ENCODE results near the gene SLC30A7.

The SLC30A7 gene

GRCh38 chr1:100988121-100988520 is 92.2 kb downstream of the SLC30A7 start:
- TF ChIP-seq, protein P1, sequence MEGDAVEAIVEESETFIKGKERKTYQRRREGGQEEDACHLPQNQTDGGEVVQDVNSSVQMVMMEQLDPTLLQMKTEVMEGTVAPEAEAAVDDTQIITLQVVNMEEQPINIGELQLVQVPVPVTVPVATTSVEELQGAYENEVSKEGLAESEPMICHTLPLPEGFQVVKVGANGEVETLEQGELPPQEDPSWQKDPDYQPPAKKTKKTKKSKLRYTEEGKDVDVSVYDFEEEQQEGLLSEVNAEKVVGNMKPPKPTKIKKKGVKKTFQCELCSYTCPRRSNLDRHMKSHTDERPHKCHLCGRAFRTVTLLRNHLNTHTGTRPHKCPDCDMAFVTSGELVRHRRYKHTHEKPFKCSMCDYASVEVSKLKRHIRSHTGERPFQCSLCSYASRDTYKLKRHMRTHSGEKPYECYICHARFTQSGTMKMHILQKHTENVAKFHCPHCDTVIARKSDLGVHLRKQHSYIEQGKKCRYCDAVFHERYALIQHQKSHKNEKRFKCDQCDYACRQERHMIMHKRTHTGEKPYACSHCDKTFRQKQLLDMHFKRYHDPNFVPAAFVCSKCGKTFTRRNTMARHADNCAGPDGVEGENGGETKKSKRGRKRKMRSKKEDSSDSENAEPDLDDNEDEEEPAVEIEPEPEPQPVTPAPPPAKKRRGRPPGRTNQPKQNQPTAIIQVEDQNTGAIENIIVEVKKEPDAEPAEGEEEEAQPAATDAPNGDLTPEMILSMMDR (IDR thresholded peaks at IDR 0.05; ENCODE audit: extremely low read depth, insufficient read depth, missing control alignments), result no peak
- DNase-seq (ENCODE audit: low spot score), result no peak
- in situ Hi-C loops (cut with MboI; ENCODE audit: low pct_unique_long_range_greater_than_20kb, low sequenced_read_pairs, unreplicated experiment), result no loop called here

DNA sequence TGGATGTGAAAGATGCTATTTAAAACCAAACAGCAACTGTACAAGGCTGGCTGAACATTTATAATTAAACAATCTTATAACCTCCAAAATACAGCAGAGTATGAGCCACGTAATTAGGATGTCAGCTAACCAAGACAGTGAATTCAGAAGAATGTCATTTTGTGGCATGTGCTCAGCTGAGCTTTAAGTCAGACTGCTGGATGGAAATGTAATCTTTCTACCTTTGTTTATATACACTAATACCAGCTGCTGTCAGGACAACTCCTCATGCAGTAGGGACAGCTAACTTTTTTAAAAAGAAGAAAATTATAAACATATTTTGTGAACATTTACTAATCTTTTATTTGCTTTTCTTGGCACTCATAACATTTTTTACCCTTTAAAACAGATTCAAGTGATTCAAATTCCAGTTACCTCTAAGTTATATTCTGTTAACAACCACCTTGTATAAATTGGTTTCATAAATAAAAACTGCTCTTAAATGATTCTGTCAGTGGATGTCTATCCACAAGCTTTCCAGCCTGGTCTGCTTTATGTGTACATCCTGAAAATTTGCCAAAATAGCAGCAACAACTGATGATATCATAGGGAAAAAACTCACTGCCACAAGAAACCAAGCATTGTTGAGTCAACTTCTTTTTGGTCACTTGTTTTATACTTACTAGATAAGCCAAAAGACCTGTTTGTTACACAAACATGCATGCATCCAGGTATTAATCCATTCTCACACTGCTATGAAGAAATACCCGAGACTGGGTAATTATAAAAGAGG is 93.6 kb downstream of the SLC30A7 start:
- in situ Hi-C loops (cut with MboI; ENCODE audit: low pct_unique_long_range_greater_than_20kb, low sequenced_read_pairs, unreplicated experiment), result no loop called here
- DNase-seq (ENCODE audit: low spot score), result no peak

DNA sequence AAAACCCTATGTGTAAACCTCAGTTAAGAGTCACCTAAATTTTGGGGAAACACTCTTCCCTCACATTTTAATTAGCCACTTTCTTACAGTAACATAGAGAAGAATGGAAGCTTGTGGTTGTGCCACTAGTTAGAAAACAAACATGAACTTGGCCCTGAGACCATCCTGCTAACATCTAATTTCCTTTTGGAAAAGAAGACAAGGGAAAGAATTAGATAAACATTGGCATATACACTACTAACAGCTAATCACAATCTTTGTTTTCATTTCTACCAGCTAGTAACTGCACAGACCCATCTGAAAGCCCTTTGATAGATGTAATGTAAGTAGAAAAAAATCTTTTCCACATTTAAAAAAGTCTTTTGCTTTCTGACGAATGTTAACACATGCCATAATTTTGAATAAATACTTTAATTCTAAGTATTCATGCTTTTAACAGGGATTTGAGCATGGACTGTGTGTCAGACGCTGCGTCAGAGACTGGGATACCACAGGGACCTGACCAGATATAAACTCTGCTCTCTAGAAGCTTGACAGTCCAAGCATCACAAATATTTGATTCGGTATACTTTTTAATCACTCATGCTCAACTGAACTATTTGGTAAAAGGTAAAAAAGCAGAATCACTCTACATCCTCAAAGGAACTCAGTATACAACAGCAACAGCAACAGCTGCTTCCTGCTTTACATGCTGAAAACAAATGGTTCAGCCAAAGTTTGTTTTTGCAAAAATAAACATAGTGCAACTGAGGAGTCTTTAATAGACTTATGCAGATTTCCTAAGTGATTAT is 99.5 kb downstream of the SLC30A7 start:
- TF ChIP-seq, protein P1 (IDR thresholded peaks at IDR 0.05; ENCODE audit: extremely low read depth, insufficient read depth, missing control alignments), result no peak
- in situ Hi-C loops (cut with MboI; ENCODE audit: low pct_unique_long_range_greater_than_20kb, low sequenced_read_pairs, unreplicated experiment), result no loop called here
- DNase-seq (ENCODE audit: low spot score), result no peak

More for the DNA sequence above, 93.6 kb downstream of the SLC30A7 start:
- TF ChIP-seq, protein P1 (IDR thresholded peaks at IDR 0.05; ENCODE audit: extremely low read depth, insufficient read depth, missing control alignments), result no peak

GRCh38 chr1:100998426-100998825 is 102.5 kb downstream of the SLC30A7 start:
- DNase-seq (ENCODE audit: low spot score), result no peak
- in situ Hi-C loops (cut with MboI; ENCODE audit: low pct_unique_long_range_greater_than_20kb, low sequenced_read_pairs, unreplicated experiment), result no loop called here
- TF ChIP-seq, protein P1 (IDR thresholded peaks at IDR 0.05; ENCODE audit: extremely low read depth, insufficient read depth, missing control alignments), result no peak

DNA sequence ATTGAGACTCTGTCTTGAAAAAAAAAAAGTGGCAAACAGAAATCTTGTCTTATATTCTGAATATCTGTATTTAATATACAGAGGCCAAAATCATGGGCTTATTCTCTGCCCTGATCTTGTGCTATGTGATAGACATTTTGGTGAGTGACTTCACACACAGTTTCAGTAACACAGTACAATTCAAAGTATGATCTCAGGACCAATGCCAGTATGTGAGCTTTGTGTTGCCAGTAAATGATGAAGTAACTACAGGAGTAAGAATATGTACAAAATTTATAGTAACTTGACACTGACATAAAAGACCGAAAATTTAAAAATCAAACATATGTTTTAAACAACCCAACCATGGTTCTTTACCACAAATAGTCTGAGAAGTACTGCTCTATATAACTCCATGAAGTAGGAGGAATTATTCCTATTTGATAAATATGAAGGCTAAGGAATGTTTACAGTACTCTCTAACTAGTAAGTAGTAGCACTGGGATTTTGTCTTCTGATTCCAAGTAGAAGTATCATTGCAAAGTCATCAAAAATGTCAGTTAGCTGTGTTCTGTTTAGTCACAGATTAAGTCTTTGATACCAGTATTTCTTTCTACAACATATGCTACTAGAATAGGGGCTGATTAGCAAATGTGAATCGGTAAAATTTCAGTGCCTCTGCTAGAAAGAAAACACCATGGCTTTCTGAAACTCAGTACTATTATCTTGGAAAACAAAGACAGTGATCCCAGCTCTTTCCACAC is 104.4 kb downstream of the SLC30A7 start:
- TF ChIP-seq, protein P1 (IDR thresholded peaks at IDR 0.05; ENCODE audit: extremely low read depth, insufficient read depth, missing control alignments), result no peak
- DNase-seq (ENCODE audit: low spot score), result no peak
- in situ Hi-C loops (cut with MboI; ENCODE audit: low pct_unique_long_range_greater_than_20kb, low sequenced_read_pairs, unreplicated experiment), result no loop called here

GRCh38 chr1:101002551-101002950 is 106.7 kb downstream of the SLC30A7 start:
- DNase-seq (ENCODE audit: low spot score), result no peak
- in situ Hi-C loops (cut with MboI; ENCODE audit: low pct_unique_long_range_greater_than_20kb, low sequenced_read_pairs, unreplicated experiment), result no loop called here
- TF ChIP-seq, protein P1 (IDR thresholded peaks at IDR 0.05; ENCODE audit: extremely low read depth, insufficient read depth, missing control alignments), result no peak
